GM18511 (cell line): Measurements from ENCODE around the gene GPR87.

Source experiments
- ATAC-seq: cut with Tn5 transposase; IDR thresholded peaks from one replicate; pipeline ENCODE4 v1.9.1; 2021; ENCODE audit warnings: mild to moderate bottlenecking, moderate library complexity; ENCODE audit not compliant: unreplicated experiment

GPR87 gene

DNA sequence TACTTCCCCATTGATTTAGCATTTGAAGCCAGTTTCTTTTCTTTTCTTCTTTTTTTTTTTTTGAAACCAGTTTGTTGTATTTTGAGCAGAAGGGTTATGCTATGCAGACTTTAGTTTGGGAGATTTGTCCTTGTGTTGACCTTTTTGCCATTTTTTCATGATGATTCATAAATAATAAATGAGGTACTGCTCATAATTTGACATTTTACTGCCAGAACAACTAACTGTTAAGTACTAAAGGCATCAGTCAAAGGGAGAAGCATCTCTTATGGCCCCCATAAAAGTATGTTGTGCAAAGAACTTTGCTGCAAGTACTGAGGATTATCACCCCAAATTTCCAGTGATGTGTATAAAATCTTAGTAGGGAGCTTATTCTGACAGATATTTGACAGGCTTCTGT is 1.7 kb upstream of the GPR87 start:
- no peak for ATAC-seq

- ATAC-seq: no peak
These were observed 774 bp downstream of the GPR87 start for GRCh38 chr3:151315846-151316245.

DNA sequence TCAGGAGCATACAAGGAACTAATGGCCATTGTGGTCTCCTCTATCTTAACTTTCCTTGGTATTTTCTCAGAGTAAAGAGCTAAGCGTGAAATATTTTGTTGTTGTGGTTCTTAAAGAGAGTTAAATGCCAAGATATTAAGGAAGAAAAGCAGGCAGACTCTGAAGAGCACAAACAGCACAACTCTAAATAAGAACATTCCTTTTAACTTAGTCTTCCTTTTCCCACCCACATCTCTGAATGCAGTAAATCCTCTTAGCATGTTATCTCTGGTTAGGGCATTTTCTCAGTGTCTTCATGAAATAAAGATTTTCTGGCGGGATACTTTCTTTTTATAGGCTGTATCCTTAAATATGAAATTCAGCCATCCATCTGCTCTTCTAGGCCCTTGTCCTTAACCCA is 1.5 kb downstream of the GPR87 start:
- no peak for ATAC-seq

DNA sequence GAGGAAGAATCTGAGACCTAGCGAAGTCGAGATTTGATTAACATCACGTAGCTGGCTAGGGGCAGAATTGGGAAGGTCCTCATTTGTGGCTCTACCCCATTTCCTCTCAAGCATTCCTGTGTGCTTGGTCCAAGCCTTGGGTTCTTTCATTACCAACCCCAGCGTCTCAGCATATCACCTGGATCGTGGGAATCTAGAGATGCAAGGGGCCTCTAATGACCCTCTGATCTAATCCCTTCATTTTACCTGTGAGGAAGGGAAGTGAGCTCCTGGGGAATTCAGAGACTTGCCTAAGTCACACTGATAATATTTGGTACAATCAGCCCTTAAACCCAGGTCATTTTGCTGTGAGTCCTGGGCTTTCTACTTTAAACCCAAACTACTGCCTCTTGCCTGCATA is 2.0 kb downstream of the GPR87 start:
- ATAC-seq: no peak

DNA sequence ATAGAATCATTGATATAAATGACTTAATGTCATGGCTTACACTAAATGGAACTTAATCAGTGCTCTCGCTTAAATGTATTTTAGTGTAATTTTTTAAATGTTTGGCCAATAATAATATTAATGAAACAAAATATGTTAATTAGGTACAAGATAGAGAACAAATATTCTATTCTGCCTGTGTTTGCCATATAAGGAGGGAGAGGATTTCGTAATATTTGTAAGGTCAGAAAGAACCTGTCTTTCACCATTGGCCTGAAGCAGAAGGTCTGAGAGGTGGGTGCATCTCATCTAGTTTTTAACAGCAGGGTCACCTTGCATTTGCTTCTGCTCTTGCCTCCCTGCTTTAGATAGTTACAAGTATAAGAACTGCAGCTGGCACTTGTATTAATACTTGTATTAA is 2.5 kb downstream of the GPR87 start:
- ATAC-seq: no peak

GRCh38 chr3:151312972-151313371 is 3.6 kb downstream of the GPR87 start:
- no peak for ATAC-seq

GRCh38 chr3:151309566-151309965 is 7.1 kb downstream of the GPR87 start:
- no peak for ATAC-seq

GRCh38 chr3:151307583-151308488 is 8.8 kb downstream of the GPR87 start:
- ATAC-seq: no peak

GRCh38 chr3:151307131-151307530 is 9.5 kb downstream of the GPR87 start:
- no peak for ATAC-seq

- ATAC-seq: no peak
These were observed 10.3 kb downstream of the GPR87 start for GRCh38 chr3:151306168-151306810.

- no peak for ATAC-seq
These were observed 10.9 kb downstream of the GPR87 start for GRCh38 chr3:151305775-151306151.

DNA sequence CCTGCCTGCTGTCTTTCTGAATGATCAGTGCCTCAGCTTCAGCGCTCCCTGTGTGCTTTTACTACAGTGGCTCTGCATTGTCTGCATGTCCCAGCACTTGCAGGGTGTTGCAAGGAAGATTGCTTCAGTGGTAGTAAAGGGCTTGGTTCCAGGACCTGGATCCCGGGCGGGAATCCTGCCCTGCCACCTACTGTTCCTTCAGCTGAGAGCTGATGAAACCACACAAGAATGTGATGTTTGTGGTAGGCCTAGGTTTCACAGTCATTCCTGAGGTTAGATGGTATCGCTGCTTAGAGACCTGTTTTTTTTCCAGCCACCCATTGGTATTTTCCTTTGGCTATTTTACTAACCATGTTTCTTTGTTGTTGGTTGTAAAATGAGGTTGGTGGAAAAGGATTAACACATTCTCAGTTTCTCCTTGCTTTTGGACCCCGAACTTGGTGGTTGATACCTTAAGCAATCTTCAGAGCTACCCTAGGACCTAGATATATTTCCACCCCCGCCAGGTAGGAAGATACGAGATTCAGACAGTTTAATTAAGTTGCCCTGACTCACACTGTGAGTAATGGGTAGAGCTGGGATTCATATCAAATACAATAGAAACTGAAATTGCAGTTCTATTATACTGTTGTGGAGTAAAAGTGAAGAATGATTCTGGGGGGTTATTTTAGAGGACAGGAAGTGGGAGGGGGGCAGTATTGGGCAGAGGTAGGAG is 11.4 kb downstream of the GPR87 start:
- ATAC-seq: no peak

- ATAC-seq: no peak
These were observed 12.9 kb downstream of the GPR87 start for GRCh38 chr3:151303751-151304150.

- ATAC-seq: no peak
These were observed 14.8 kb downstream of the GPR87 start for GRCh38 chr3:151301787-151302186.

DNA sequence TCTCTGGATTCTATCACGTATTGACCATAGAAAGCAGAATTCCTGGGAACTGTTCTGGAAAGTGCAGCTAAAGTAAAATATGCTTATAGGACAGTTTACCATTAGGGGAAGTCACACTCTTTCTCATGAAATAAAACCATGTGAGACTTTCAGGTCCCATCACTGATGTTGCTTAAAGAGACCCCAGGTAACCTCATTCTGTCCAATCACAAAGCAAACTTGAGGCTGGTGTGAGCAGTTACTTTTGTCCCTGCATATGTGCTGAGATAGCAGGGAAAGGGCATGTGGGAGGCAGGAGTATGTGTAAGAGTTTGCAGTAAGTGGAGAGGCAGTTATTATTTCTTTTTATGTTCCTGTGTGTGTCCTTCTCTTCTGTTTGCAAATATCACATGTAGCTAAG is 16.1 kb downstream of the GPR87 start:
- no peak for ATAC-seq

GRCh38 chr3:151299006-151299405 is 17.6 kb downstream of the GPR87 start:
- no peak for ATAC-seq

DNA sequence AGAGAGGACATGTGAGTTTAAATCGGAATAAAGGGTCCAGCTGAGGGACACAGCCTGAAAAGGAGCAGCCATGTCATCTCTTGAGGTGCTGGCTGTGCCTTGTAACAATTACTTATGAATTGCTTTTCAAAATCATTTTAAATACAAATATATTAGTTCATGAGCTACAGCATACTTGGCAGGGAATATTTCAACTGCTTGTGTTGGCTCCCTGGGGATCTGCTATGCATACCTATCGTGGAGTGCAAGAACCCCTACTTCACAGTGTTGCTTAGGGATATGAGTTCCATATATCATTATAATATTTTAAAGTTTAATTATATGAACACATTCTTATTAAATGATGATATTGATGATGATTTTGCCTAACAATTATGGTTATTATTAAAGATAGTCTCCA is 19.2 kb downstream of the GPR87 start:
- no peak for ATAC-seq

DNA sequence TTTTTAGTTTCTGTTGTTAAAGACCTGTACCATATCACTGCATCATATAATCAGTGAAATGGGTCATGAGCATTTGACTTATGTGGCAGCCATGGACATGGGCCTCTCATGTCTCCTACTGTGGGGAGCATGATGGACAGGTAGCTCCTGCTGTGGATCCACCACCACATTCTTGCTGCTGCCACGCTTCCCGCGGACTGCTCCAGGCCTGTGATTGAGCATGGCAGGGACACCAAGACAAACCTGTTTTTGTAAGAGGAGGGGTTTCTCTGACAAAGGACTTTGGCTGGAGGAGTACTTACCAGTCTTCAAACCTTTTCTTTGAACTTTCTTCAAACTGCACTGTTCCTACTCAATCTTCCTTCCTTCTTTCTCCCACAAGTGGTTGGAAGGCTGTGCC is 20.4 kb downstream of the GPR87 start:
- no peak for ATAC-seq

DNA sequence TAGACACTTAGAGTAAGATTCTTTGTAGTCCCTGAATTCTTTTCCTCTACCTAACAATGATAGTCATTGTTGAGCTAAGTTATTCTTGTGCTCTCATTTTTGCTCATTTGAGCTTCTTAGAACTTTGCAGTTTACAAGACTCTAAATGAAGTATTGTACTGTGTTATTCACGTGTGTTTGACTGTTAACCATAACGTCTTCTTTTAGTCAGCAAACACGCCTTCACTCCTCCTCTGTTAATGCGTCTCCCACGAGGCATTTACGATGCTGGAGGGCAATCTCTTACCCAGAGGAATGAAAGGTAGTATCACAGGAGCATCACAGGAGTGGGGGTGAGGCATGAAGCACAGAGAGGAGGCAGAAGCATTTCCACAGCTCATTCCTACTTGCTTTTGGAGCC is 23.5 kb downstream of the GPR87 start:
- no peak for ATAC-seq

GRCh38 chr3:151290673-151291072 is 25.9 kb downstream of the GPR87 start:
- ATAC-seq: no peak

DNA sequence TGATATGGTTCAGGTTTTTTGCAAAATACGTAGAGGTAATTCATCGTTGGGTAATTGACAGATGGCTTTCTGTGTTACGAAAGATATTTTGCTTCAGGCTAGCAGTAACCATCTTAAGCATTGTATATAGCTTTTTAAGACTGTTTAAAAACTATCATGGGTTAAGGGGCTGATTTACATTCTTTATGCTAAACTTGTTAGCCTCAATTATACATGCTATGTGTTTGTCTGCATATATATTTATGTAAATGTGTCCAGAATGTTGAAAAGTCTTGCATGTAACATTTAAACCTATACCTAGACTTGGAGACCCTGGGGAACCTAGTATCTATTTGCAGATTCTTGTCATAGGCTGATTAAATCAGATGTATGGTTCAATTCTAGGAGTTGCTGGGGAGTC is 27.2 kb downstream of the GPR87 start:
- no peak for ATAC-seq

DNA sequence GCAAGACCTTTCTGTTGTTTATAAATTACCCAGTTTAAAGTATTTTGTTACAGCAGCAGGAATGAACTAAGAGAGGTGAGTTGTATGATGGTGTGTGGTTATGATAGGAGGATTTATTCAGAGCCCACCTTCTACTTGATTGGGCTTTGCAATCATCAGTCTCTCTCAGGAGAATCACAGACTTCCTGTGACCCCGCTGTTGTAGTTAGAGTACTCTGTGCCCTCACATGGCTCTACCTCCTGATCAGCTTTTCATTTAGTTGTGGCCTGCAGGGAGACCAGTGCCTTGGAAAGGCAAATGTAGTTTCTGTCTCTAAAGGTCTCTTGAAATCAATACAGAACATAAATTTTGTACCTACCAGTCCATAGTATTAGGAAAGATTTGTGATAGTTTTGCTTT is 30.7 kb downstream of the GPR87 start:
- ATAC-seq: no peak
